ENCODE results near the gene RSPH6A.

RSPH6A gene

GRCh38 chr19:45834970-45835369, 19.9 kb upstream of the RSPH6A start:
- no peak for TF ChIP-seq CTCF (conservative IDR thresholded peaks at IDR 0.05)
- no peak overlapping the region for H3K27ac ChIP-seq

GRCh38 chr19:45828945-45829344, 13.8 kb upstream of the RSPH6A start:
- no peak for TF ChIP-seq CTCF (conservative IDR thresholded peaks at IDR 0.05)
- no peak overlapping the region for H3K27ac ChIP-seq

GRCh38 chr19:45828523-45828922, 13.4 kb upstream of the RSPH6A start:
- no peak overlapping the region for H3K27ac ChIP-seq
- no peak for TF ChIP-seq CTCF (conservative IDR thresholded peaks at IDR 0.05)

GRCh38 chr19:45827459-45828093, 12.5 kb upstream of the RSPH6A start:
- no peak for TF ChIP-seq CTCF (conservative IDR thresholded peaks at IDR 0.05)
- H3K27ac ChIP-seq, result peak overlapping the region; percentile 63; the same call in 1 of the 2 replicates

- H3K27ac ChIP-seq, result peak overlapping the region; percentile 63; the same call in 1 of the 2 replicates
- TF ChIP-seq CTCF (conservative IDR thresholded peaks at IDR 0.05), result no peak
Observed at GRCh38 chr19:45826934-45827333, 11.8 kb upstream of the RSPH6A start.

- H3K27ac ChIP-seq, result peak overlapping the region; percentile 63
- no peak for TF ChIP-seq CTCF (conservative IDR thresholded peaks at IDR 0.05)
Observed at GRCh38 chr19:45825917-45826893, 11.1 kb upstream of the RSPH6A start.

- TF ChIP-seq CTCF (conservative IDR thresholded peaks at IDR 0.05), result no peak
- H3K27ac ChIP-seq, result peak overlapping the region; percentile 63
Observed at GRCh38 chr19:45825263-45825605, 10.1 kb upstream of the RSPH6A start.
